ENCODE results near the gene KRTAP10-1. TPM values are rescaled to one million over a fixed set of nuclear protein-coding genes. Genes with fewer than 3 reads are reported as not detected.

KRTAP10-1 gene
- total RNA-seq, 1 donor from 2014 or later: not detected

DNA sequence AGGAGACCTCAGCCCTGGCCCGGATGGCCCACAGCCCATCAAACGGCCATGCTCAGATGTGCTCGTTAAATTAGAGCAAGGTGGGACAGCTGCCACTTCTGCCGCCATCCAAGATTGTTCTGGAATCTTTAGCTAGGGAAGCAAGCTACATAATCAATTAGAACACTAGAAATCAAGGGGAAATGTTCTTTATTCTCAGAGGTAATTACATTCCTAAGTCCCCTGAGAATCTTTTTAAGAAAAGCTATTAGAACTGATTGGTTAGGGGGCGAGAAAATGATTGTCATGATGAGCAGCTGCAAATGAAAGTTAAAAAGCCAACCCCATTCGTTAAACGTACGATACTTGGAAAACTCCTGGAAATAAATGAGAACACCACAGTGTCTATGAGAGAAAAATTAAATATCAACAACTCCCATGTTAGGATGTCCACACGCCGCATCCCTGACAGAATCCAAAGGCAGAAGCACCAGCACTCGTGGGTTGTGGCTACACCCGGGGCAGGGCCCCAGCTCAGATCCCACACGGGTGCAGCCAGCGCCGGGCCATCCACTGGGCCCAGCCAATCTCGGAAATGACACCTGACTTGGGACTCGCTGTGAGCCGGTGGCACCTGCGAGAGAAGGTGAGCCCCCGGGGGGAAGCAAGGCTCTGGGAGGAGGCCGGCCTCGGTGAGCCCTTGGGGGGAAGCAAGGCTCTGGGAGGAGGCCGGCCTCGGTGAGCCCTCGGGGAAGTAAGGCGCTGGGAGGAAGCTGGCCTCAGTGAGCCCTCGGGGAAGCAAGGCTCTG lies 37.6 kb downstream of the KRTAP10-1 start:
- TF ChIP-seq, protein P1, sequence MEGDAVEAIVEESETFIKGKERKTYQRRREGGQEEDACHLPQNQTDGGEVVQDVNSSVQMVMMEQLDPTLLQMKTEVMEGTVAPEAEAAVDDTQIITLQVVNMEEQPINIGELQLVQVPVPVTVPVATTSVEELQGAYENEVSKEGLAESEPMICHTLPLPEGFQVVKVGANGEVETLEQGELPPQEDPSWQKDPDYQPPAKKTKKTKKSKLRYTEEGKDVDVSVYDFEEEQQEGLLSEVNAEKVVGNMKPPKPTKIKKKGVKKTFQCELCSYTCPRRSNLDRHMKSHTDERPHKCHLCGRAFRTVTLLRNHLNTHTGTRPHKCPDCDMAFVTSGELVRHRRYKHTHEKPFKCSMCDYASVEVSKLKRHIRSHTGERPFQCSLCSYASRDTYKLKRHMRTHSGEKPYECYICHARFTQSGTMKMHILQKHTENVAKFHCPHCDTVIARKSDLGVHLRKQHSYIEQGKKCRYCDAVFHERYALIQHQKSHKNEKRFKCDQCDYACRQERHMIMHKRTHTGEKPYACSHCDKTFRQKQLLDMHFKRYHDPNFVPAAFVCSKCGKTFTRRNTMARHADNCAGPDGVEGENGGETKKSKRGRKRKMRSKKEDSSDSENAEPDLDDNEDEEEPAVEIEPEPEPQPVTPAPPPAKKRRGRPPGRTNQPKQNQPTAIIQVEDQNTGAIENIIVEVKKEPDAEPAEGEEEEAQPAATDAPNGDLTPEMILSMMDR (conservative IDR thresholded peaks at IDR 0.05): no peak
- peaks cover 17% of the 10 kb centered on the region for H3K4me1 Mint-ChIP-seq (ENCODE audit: unreplicated experiment)
- no peaks in the 10 kb centered on the region for H3K9me3 Mint-ChIP-seq
- no peak for DNase-seq (ENCODE audit: extremely low spot score, unreplicated experiment)
- no peaks in the 10 kb centered on the region for H3K36me3 Mint-ChIP-seq
- no peaks in the 10 kb centered on the region for H3K27me3 Mint-ChIP-seq
- peak overlapping the region; percentile 53 for H3K27ac Mint-ChIP-seq
- no peak overlapping the region for H3K4me3 Mint-ChIP-seq

DNA sequence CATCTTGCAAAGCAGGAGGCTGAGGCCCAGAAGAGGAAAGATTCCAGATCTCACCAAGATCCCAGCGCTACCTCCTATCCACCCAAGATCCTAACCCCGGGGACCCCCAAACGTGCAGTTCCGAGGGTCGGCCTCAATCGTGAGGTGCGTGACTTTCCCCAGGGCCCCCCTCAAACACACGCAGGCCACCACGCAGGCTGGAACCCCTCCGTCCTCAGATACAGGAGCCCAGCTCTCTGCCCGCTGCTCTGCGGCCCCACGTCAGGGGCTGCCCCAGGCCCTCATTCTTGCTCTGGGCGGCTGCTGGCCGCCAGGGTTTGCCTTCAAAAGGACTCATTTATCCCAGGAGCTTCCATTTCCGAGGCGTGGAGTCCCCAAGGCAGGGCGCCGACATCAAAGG lies 39.9 kb downstream of the KRTAP10-1 start:
- TF ChIP-seq, protein P1 (conservative IDR thresholded peaks at IDR 0.05): no peak
- Mint-ChIP-seq H3K27me3 (no peaks in the 10 kb centered on the region), H3K4me1 (ENCODE audit: unreplicated experiment) (peaks cover 10% of the 10 kb centered on the region), H3K9me3 (no peaks in the 10 kb centered on the region), H3K4me3 (no peak overlapping the region), H3K36me3 (peaks cover 4% of the 10 kb centered on the region), H3K27ac (no peak overlapping the region)
- no peak for DNase-seq (ENCODE audit: extremely low spot score, unreplicated experiment)

DNA sequence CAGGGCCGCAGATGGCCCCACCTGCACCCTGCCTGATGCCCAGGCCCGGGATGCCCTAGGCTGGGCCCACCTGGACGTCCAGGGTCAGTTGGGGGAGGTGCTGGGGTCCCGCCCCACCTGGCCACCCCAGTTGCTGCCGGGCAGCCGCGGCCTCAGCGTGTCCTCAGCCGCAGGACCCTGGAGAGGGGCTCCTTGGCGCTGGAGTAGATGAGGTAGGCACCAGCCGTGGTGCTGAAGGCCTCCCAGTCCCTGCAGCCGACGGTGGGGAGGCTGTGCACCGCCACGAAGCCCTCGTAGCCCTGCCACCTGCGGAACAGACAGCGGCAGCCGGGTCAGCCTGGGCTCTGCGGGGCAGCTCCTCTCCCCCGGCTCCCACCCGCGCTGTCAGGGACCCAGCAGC lies 40.4 kb downstream of the KRTAP10-1 start:
- TF ChIP-seq, protein P1 (conservative IDR thresholded peaks at IDR 0.05): no peak
- no peaks in the 10 kb centered on the region for H3K9me3 Mint-ChIP-seq
- no peak overlapping the region for H3K27ac Mint-ChIP-seq
- no peak overlapping the region for H3K4me3 Mint-ChIP-seq
- no peak for DNase-seq (ENCODE audit: extremely low spot score, unreplicated experiment)
- H3K27me3 Mint-ChIP-seq: no peaks in the 10 kb centered on the region
- H3K4me1 Mint-ChIP-seq (ENCODE audit: unreplicated experiment): peaks cover 10% of the 10 kb centered on the region
- H3K36me3 Mint-ChIP-seq: peaks cover 4% of the 10 kb centered on the region

DNA sequence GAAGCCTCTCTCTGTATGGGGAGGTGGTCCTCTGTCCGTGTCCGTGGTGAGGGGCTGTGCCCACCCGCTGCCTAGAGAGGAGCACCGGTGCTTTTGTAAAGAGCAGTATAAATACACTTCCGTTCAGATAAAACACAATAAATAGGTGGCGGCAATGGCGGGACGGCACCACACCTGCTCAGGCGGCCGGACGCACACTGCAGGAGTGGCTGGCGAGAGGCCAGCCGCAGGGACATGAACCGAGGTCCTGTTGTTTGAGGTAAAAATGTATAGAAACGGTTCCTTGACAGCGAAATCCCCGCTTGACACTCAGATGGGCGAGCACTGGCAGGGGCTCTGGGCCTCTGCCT lies 40.8 kb downstream of the KRTAP10-1 start:
- H3K9me3 Mint-ChIP-seq: no peaks in the 10 kb centered on the region
- TF ChIP-seq, protein P1 (conservative IDR thresholded peaks at IDR 0.05): no peak
- H3K27ac Mint-ChIP-seq: no peak overlapping the region
- no peak overlapping the region for H3K4me3 Mint-ChIP-seq
- peaks cover 10% of the 10 kb centered on the region for H3K4me1 Mint-ChIP-seq (ENCODE audit: unreplicated experiment)
- H3K36me3 Mint-ChIP-seq: peaks cover 4% of the 10 kb centered on the region
- no peak for DNase-seq (ENCODE audit: extremely low spot score, unreplicated experiment)
- H3K27me3 Mint-ChIP-seq: no peaks in the 10 kb centered on the region

DNA sequence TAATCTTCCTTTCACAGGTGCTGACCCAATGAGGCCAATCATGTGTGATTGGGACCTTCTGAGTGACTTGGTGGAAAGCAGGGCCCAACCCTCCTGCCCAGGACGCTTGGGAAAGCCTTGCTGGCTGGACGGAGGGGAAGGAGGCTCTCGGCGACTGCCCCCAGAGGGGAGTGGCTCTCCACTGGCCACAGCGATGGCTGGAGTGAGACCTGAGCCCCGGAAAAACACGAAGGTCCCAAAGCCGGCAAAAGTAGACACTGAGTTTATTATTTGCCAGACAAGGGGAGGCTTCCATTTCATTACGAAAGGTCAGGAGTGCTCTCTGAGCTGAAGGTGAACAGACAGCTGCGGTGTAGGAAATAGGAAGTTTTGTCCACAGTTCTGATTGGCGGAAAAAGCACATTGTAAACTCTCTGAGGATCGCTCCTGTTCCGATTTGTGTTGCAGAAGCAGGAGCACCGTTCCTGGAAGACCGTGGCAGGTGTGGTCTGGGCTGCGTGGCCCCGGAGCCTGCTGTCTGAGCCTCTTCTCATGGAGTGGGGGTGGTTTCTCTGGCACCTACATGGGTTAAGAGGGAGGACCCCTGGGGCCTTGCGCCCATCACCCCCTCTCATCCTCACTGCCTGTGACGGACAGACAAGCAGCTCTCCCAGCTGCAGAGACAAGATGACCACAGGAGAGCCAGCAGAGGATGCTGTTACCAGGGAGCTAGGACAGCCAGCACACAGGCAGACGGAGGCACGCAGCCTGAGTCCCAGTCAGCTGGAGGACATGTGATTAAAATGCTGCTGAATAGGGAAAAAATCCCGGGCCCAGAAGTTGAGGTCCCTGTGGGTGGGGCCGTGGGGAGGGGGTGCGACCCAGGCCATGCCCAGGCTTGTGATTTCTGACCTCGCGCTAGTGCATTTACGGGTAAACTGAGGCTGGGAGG lies 41.5 kb downstream of the KRTAP10-1 start:
- Mint-ChIP-seq H3K4me3 (no peak overlapping the region), H3K27ac (peak overlapping the region; percentile 1), H3K27me3 (no peaks in the 10 kb centered on the region), H3K36me3 (peaks cover 4% of the 10 kb centered on the region), H3K4me1 (ENCODE audit: unreplicated experiment) (peaks cover 10% of the 10 kb centered on the region), H3K9me3 (no peaks in the 10 kb centered on the region)
- DNase-seq (ENCODE audit: extremely low spot score, unreplicated experiment): no peak
- TF ChIP-seq, protein P1 (conservative IDR thresholded peaks at IDR 0.05): no peak

All from type B pancreatic cell (in vitro differentiated cells).